ENCODE data around the gene FAM9C.
"Not testable (repeated sequence)": the region's sequence is repeated elsewhere in the genome, so short reads cannot be mapped to it uniquely, and the experiment has no call there.

FAM9C gene

GRCh38 chrX:13044441-13044840 is at the start of gene FAM9C:
FAM9C (minus strand) TSS chrX:13044620; CDS start chrX:13043789, 831 bp downstream.
- no peak for DNase-seq (ENCODE audit: low read depth, low spot score)

GRCh38 chrX:13093529-13094140 is 49.2 kb upstream of the FAM9C start:
- DNase-seq (ENCODE audit: low read depth, low spot score) = no peak

GRCh38 chrX:13092455-13092941 is 48.1 kb upstream of the FAM9C start:
- DNase-seq (ENCODE audit: low read depth, low spot score) = no peak

GRCh38 chrX:13091111-13091765 is 46.8 kb upstream of the FAM9C start:
- DNase-seq (ENCODE audit: low read depth, low spot score) = no peak

- no peak for DNase-seq (ENCODE audit: low read depth, low spot score)
Measured at GRCh38 chrX:13090339-13091110, 46.1 kb upstream of the FAM9C start.

GRCh38 chrX:13090027-13090338 is 45.6 kb upstream of the FAM9C start:
- no peak for DNase-seq (ENCODE audit: low read depth, low spot score)

GRCh38 chrX:13088156-13088487 is 43.7 kb upstream of the FAM9C start:
- DNase-seq (ENCODE audit: low read depth, low spot score) = no peak

GRCh38 chrX:13087322-13088155 is 43.1 kb upstream of the FAM9C start:
- no peak for DNase-seq (ENCODE audit: low read depth, low spot score)

- not testable (repeated sequence) for DNase-seq (ENCODE audit: low read depth, low spot score)
Measured at GRCh38 chrX:13086793-13087321, 42.4 kb upstream of the FAM9C start.

- no peak for DNase-seq (ENCODE audit: low read depth, low spot score)
Measured at GRCh38 chrX:13086076-13086475, 41.7 kb upstream of the FAM9C start.

GRCh38 chrX:13085526-13085925 is 41.1 kb upstream of the FAM9C start:
- DNase-seq (ENCODE audit: low read depth, low spot score) = no peak

GRCh38 chrX:13084611-13085010 is 40.2 kb upstream of the FAM9C start:
- no peak for DNase-seq (ENCODE audit: low read depth, low spot score)

GRCh38 chrX:13083755-13084326 is 39.4 kb upstream of the FAM9C start:
- not testable (repeated sequence) for DNase-seq (ENCODE audit: low read depth, low spot score)

GRCh38 chrX:13082206-13083065 is 38.0 kb upstream of the FAM9C start:
- no peak for DNase-seq (ENCODE audit: low read depth, low spot score)

- DNase-seq (ENCODE audit: low read depth, low spot score) = no peak
Measured at GRCh38 chrX:13081395-13082205, 37.2 kb upstream of the FAM9C start.

- no peak for DNase-seq (ENCODE audit: low read depth, low spot score)
Measured at GRCh38 chrX:13080128-13080795, 35.8 kb upstream of the FAM9C start.

- peak; percentile 86 for DNase-seq (ENCODE audit: low read depth, low spot score)
Measured at GRCh38 chrX:13078739-13079444, 34.5 kb upstream of the FAM9C start.

- no peak for DNase-seq (ENCODE audit: low read depth, low spot score)
Measured at GRCh38 chrX:13077168-13077567, 32.7 kb upstream of the FAM9C start.

Data from smooth muscle cell of the brain vasculature (primary cell).